ENCODE data around the gene FAM98B.

- TF ChIP-seq USF2 (IDR thresholded peaks at IDR 0.05; ENCODE audit: borderline replicate concordance, low read depth, low read length) = no peak
- no peak for TF ChIP-seq ZNF622 (IDR thresholded peaks at IDR 0.05)
- TF ChIP-seq RAD21 (IDR thresholded peaks at IDR 0.05; ENCODE audit: insufficient read depth, low read depth, low read length) = no peak
- no peak for TF ChIP-seq CTCF (IDR thresholded peaks at IDR 0.05 in 2 of 3, conservative IDR thresholded peaks at IDR 0.05 in 1 of 3; ENCODE audit: control insufficient read depth in 2 of 3, extremely low read depth in 1 of 3, insufficient read depth in 1 of 3, low read depth in 3 of 3, low read length in 3 of 3)
- no peak for TF ChIP-seq BCLAF1 (IDR thresholded peaks at IDR 0.05)
- TF ChIP-seq SP1 (IDR thresholded peaks at IDR 0.05; ENCODE audit: low read depth, low read length) = no peak
- TF ChIP-seq KAT2A (conservative IDR thresholded peaks at IDR 0.05; ENCODE audit: control insufficient read depth, low read depth, low read length) = no peak
- no peak for TF ChIP-seq GABPA (IDR thresholded peaks at IDR 0.05; ENCODE audit: low read depth)
- TF ChIP-seq MYB (IDR thresholded peaks at IDR 0.05; ENCODE audit: borderline replicate concordance, low read depth, low read length) = no peak
- no peak for TF ChIP-seq NRF1 (conservative IDR thresholded peaks at IDR 0.05; ENCODE audit: low read depth, low read length)
- TF ChIP-seq CHD2 (IDR thresholded peaks at IDR 0.05; ENCODE audit: borderline replicate concordance, low read depth, low read length) = no peak
- TF ChIP-seq ZNF274 (IDR thresholded peaks at IDR 0.05; ENCODE audit: insufficient read depth, insufficient read length) = no peak
These were observed 62.7 kb downstream of the FAM98B start for GRCh38 chr15:38516626-38517025.

Measured in GM12878 (cell line).